22Rv1 (cell line): ENCODE measurements around the gene EYS.

Experiments
- H3K27ac ChIP-seq: fragments of 450-650 bp; 2 replicates; pipeline ENCODE4 v1.5.1; 2017
- CTCF ChIP-seq: fragments of 450-650 bp; IDR thresholded peaks from 2 replicates; pipeline ENCODE4 v1.5.1; 2017; ENCODE audit warnings: mild to moderate bottlenecking
- ZFX ChIP-seq: fragments of 450-650 bp; IDR thresholded peaks from 2 replicates; pipeline ENCODE4 v1.6.1; 2017; ENCODE audit warnings: antibody characterized with exemption, borderline replicate concordance

Gene EYS

GRCh38 chr6:64622944-64623343, 1084.1 kb downstream of the EYS start:
- no peak for TF ChIP-seq CTCF
- no peak for TF ChIP-seq ZFX
- H3K27ac ChIP-seq: no peak overlapping the region

- no peak for TF ChIP-seq ZFX
- no peak for TF ChIP-seq CTCF
- no peak overlapping the region for H3K27ac ChIP-seq
Observed at GRCh38 chr6:64602993-64603392, 1104.0 kb downstream of the EYS start.

- no peak for TF ChIP-seq ZFX
- H3K27ac ChIP-seq: no peak overlapping the region
Observed at GRCh38 chr6:64591676-64592036, 1115.4 kb downstream of the EYS start.

GRCh38 chr6:64590965-64591675, 1115.9 kb downstream of the EYS start:
- no peak overlapping the region for H3K27ac ChIP-seq
- no peak for TF ChIP-seq ZFX
- no peak for TF ChIP-seq CTCF

- no peak overlapping the region for H3K27ac ChIP-seq
- TF ChIP-seq CTCF (no peak), ZFX (no peak)
Observed at GRCh38 chr6:64589961-64590360, 1117.1 kb downstream of the EYS start.

GRCh38 chr6:64580346-64580745, 1126.7 kb downstream of the EYS start:
- H3K27ac ChIP-seq: no peak overlapping the region
- TF ChIP-seq ZFX: no peak
- no peak for TF ChIP-seq CTCF

GRCh38 chr6:64553249-64553786, 1153.7 kb downstream of the EYS start:
- H3K27ac ChIP-seq: no peak overlapping the region
- TF ChIP-seq CTCF (no peak), ZFX (no peak)

GRCh38 chr6:64547594-64548268, 1159.3 kb downstream of the EYS start:
- H3K27ac ChIP-seq: no peak overlapping the region

More at GRCh38 chr6:64547594-64548268, 1159.3 kb downstream of the EYS start:
- no peak for TF ChIP-seq CTCF
- TF ChIP-seq ZFX: no peak
